Ectodermal cell (in vitro differentiated cells): ENCODE results near the gene SEMA5B.

Experiments
- H3K27ac ChIP-seq: 2 replicates; pipeline ENCODE4 v1.7.0; 2013; ENCODE audit warnings: mild to moderate bottlenecking, low read depth, low read length; ENCODE audit not compliant: insufficient read depth, poor library complexity, severe bottlenecking
- H3K27me3 ChIP-seq: 2 replicates; pipeline ENCODE4 v1.7.0; 2013; ENCODE audit warnings: mild to moderate bottlenecking, low read length; ENCODE audit not compliant: insufficient read depth, control insufficient read depth, poor library complexity, severe bottlenecking
- H3K36me3 ChIP-seq: one replicate; pipeline ENCODE4 v1.7.0; 2013; ENCODE audit warnings: low read length; ENCODE audit not compliant: control insufficient read depth, insufficient read depth
- H3K4me1 ChIP-seq: one replicate; pipeline ENCODE4 v1.7.0; 2013; ENCODE audit warnings: low read length; ENCODE audit not compliant: control insufficient read depth, insufficient read depth
- H3K4me3 ChIP-seq: 2 replicates; pipeline ENCODE4 v1.7.0; 2013; ENCODE audit warnings: low read depth, low read length, control low read depth; ENCODE audit not compliant: insufficient read depth
- H3K9me3 ChIP-seq: 2 replicates; pipeline ENCODE4 v1.7.0; 2013; ENCODE audit warnings: mild to moderate bottlenecking, low read length, moderate library complexity; ENCODE audit not compliant: control insufficient read depth
- WGBS, 2 experiments: methylation state at CpG; one replicate each; pipeline ENCODE4 v1.1.7; 2013; ENCODE audit warnings: missing lambda C conversion rate in 2 of 2; 5-methylcytosine and 5-hydroxymethylcytosine counted together

The SEMA5B gene

GRCh38 chr3:122987736-122988319 is 39.7 kb downstream of the SEMA5B start:
- peak overlapping the region; percentile 53 for H3K27ac ChIP-seq

DNA sequence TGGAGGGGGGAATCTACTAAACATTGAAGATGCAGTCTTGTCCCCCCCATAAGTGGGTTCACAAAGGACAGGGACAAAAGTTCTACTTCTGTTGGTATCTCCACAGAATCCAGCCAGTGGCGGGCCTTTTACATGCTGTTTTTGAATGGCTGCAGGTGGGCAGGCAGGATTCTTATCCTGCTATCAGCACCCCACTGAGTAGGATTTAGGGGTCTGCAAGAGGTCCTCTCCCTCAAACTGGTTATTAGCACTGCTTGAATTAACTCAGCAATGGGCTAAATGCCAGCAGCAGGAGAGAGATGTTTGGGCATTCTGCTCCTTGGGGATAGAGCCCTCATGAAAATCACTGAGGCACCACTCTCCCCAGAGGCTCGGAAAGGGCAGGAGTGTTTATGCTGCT is 40.3 kb downstream of the SEMA5B start:
- Histone ChIP-seq H3K4me1 (peaks cover 70% of the 10 kb centered on the region), H3K27me3 (no peaks in the 10 kb centered on the region), H3K27ac (peak overlapping the region; percentile 86), H3K36me3 (no peaks in the 10 kb centered on the region), H3K9me3 (no peaks in the 10 kb centered on the region), H3K4me3 (no peak overlapping the region)
- 18 to 20% methylated on average over 2 of the region's 2 CpGs for WGBS, 2 experiments

More at GRCh38 chr3:122987736-122988319, 39.7 kb downstream of the SEMA5B start:
- WGBS, 2 experiments = 67 to 75% methylated on average over 3 of the region's 3 CpGs
- Histone ChIP-seq H3K36me3 (no peaks in the 10 kb centered on the region), H3K27me3 (no peaks in the 10 kb centered on the region), H3K4me3 (no peak overlapping the region), H3K9me3 (no peaks in the 10 kb centered on the region), H3K4me1 (peaks cover 70% of the 10 kb centered on the region)

- Histone ChIP-seq H3K27me3 (no peaks in the 10 kb centered on the region), H3K27ac (peak overlapping the region; percentile 86), H3K36me3 (no peaks in the 10 kb centered on the region), H3K9me3 (no peaks in the 10 kb centered on the region), H3K4me3 (no peak overlapping the region), H3K4me1 (peaks cover 70% of the 10 kb centered on the region)
- WGBS, 2 experiments = 3% methylated on average over 6 of the region's 6 CpGs
Measured at GRCh38 chr3:122986693-122987179, 40.8 kb downstream of the SEMA5B start.

GRCh38 chr3:122985539-122985938 is 42.0 kb downstream of the SEMA5B start:
- H3K4me3 ChIP-seq = no peak overlapping the region
- H3K9me3 ChIP-seq = no peaks in the 10 kb centered on the region
- no peaks in the 10 kb centered on the region for H3K36me3 ChIP-seq
- WGBS, 2 experiments = 6 to 26% methylated on average over 2 to 4 of the region's 4 CpGs
- H3K4me1 ChIP-seq = peaks cover 75% of the 10 kb centered on the region
- no peak overlapping the region for H3K27ac ChIP-seq
- no peaks in the 10 kb centered on the region for H3K27me3 ChIP-seq

- WGBS, 2 experiments = no CpG with 5 or more reads among the region's 3 CpGs
- no peaks in the 10 kb centered on the region for H3K9me3 ChIP-seq
- H3K27ac ChIP-seq = no peak overlapping the region
Measured at GRCh38 chr3:122984650-122985049, 42.9 kb downstream of the SEMA5B start.

GRCh38 chr3:122984007-122984406 is 43.6 kb downstream of the SEMA5B start:
- Histone ChIP-seq H3K4me3 (no peak overlapping the region), H3K36me3 (no peaks in the 10 kb centered on the region), H3K4me1 (peaks cover 72% of the 10 kb centered on the region)

More at GRCh38 chr3:122984650-122985049, 42.9 kb downstream of the SEMA5B start:
- no peaks in the 10 kb centered on the region for H3K36me3 ChIP-seq
- no peaks in the 10 kb centered on the region for H3K27me3 ChIP-seq
- no peak overlapping the region for H3K4me3 ChIP-seq
- H3K4me1 ChIP-seq = peaks cover 72% of the 10 kb centered on the region

GRCh38 chr3:122982216-122983185 is 45.1 kb downstream of the SEMA5B start:
- no peaks in the 10 kb centered on the region for H3K36me3 ChIP-seq
- no peaks in the 10 kb centered on the region for H3K9me3 ChIP-seq
- H3K4me1 ChIP-seq = peaks cover 72% of the 10 kb centered on the region
- no peaks in the 10 kb centered on the region for H3K27me3 ChIP-seq
- peak overlapping the region; percentile 86 for H3K27ac ChIP-seq
- WGBS, 2 experiments = 55 to 56% methylated on average over 15 of the region's 15 CpGs
- no peak overlapping the region for H3K4me3 ChIP-seq

More at GRCh38 chr3:122984007-122984406, 43.6 kb downstream of the SEMA5B start:
- WGBS, 2 experiments = 48 to 52% methylated on average over 11 of the region's 11 CpGs
- H3K9me3 ChIP-seq = no peaks in the 10 kb centered on the region
- no peaks in the 10 kb centered on the region for H3K27me3 ChIP-seq
- peak overlapping the region; percentile 13 for H3K27ac ChIP-seq

DNA sequence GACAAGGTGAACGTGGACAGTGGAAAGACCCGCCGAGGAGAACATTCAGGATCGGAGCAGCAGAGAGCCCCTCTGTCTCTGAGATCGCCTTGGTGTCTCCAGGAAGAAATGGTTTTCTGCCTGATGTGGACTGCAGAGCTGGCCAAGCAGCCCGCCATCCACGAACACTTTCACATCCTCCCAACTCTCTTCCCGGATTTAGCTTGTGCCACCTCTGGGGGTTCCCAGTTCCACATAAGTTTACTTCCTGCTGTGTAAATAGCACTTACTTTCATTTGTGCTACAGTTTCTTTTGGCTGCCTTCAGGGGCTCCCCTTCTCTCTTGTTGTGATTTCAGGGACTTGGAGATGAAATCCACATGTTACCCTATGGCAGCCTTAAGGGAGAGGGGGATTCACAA is 48.4 kb downstream of the SEMA5B start:
- Histone ChIP-seq H3K4me3 (no peak overlapping the region), H3K4me1 (peaks cover 66% of the 10 kb centered on the region), H3K36me3 (no peaks in the 10 kb centered on the region), H3K27ac (no peak overlapping the region), H3K27me3 (no peaks in the 10 kb centered on the region), H3K9me3 (no peaks in the 10 kb centered on the region)
- WGBS, 2 experiments = 80% methylated on average over 8 of the region's 8 CpGs

GRCh38 chr3:122978569-122978968 is 49.0 kb downstream of the SEMA5B start:
- H3K27ac ChIP-seq = no peak overlapping the region
- H3K27me3 ChIP-seq = no peaks in the 10 kb centered on the region
- H3K36me3 ChIP-seq = no peaks in the 10 kb centered on the region
- H3K4me3 ChIP-seq = no peak overlapping the region
- H3K4me1 ChIP-seq = peaks cover 62% of the 10 kb centered on the region
- H3K9me3 ChIP-seq = no peaks in the 10 kb centered on the region
- WGBS, 2 experiments = 87 to 91% methylated on average over 6 of the region's 6 CpGs
